Suppressor macrophage treated with lipopolysaccharide for 4 hours (primary cell): Measurements from ENCODE around the gene ILRUN.
"Not testable (repeated sequence)": the region's sequence is repeated elsewhere in the genome, so short reads cannot be mapped to it uniquely, and the experiment has no call there.

ENCODE experiments used
- DNase-seq: peaks from one replicate; pipeline ENCODE4 v3.0.0-alpha.2; 2020

The ILRUN gene

DNA sequence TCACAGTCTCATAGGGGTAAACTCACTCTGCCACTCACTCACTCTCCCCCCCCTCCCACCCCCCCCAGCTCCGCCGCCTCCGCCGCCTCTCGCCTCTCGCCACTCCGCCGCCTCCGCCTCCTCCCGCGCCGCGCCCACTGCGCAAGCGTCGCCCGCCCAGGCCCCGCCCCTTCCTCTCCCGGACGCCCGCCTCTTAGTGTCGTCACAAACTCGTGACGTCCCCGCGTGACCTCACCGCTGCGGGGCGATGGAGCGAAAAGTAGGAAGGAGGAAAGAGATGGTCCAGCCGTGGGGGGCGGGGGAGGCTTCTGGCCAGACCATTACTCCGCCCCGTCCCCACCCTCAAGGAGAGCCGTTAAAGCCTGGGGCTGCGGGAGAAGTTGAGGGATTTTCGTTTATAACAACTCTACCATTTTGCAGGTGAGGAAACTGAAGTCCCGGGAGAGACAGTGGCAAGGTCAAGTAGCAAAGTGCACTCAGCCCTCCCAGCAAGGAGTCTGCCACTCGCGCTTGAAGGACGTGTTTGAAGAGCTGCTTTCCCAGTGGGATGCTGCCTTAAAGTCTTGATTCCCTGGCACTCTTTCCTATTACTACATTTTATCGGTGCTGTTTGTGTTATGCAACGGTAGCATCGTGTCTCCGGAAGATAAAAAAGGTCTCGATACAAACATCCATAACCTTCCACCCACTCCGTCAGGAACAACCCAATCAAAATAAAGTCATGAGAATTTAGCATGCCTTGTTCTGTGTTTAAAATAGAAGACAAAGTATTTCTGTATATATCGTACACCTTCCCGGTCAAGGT lies at the start of gene ILRUN:
Gene ILRUN, minus strand, starts transcription at position 29 of the 805 bp plus-strand sequence. CDS start 164 bp downstream, outside the sequence.
- DNase-seq, result peak; percentile 98

DNA sequence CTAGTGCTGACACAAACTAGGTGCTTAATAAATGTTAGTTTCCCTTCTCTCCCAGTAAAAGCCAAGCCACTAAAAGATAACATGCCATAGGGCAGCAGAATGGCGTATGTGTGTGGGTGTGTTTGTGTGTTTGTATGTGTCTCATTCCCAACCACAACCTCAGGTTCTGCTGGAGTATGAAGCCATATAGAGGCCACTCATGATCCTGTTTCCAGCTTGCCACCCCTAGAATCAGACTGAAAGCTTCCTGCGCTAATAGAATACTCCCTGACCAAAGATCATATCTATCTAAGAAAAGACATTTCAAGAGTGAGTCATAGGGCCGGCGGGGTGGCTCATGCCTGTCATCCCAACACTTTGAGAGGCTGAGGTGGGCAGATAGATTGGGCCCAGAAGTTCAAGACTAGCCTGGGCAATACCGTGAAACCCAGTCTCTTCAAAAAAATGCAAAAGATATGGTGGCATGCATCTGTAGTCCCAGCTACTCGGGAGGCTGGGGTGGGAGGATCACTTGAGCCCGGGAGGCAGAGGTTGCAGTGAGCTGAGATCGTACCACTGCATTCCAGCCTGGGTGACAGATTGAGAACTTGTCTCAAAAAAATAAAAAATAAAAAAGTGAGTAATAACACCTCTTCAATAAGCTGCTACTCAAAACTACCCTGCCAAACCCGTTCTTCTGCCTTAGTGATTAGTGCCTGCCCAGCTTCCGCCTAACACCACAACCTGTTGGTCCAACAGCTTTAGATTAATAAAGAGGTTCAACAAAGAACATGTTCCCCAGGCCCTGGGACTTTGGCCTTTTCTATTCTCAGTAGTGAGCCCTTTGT lies 48.9 kb upstream of the ILRUN start:
- DNase-seq, result peak; percentile 15

DNA sequence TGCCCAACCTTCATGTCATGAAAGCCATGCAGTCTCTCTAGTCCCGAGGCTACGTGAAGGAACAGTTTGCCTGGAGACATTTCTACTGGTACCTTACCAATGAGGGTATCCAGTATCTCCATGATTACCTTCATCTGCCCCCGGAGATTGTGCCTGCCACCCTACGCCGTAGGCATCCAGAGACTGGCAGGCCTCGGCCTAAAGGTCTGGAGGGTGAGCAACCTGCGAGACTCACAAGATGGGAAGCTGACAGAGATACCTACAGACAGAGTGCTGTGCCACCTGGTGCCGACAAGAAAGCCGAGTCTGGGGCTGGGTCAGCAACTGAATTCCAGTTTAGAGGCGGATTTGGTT lies 47.7 kb upstream of the ILRUN start:
- not testable (repeated sequence) for DNase-seq

DNA sequence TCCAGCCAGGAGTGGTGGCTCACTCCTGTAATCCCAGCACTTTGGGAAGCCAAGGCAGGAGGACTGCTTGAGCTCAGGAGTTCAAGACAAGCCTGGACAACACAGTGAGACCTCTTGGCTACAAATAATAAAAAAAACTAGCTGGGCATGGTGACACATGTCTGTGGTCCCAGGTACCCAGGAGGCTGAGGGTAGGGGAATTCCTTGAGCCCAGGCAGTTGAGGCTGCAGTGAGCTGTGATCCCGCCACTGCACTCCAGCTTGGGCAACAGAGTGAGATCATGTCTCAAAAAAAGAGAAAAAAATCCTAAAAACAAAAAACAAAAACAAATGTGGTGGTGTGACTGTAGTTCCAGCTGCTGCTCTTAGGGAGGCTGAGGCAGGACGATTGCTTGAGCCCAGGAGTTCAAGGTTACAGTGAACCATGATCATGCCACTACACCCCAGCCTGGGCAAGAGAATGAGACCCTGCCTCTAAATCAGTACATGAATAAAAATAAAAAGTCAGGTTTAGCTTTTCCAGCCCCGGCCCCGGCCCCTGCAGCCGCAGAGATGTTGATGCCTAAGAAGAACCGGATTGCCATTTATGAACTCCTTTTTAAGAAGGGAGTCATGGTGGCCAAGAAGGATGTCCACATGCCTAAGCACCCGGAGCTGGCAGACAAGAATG lies 47.2 kb upstream of the ILRUN start:
- DNase-seq, result no peak

DNA sequence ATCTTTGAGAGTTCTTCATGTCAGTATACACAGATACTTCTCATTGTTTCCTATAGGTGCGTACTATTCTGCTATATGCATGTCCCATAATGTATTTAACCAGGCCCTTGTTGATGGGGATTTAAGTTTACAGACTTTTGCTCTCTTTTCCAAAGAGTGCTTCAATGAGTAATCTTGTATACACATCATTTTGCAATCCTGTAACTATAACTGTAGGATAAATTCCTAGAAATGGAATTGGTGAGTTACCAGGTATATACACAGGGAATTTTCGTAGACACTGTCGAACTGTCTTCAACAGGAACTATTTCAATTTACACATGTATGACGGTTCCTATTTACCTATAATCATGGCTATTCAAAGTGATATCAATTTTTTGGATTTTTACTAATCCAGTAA lies 45.5 kb upstream of the ILRUN start:
- DNase-seq, result no peak

DNA sequence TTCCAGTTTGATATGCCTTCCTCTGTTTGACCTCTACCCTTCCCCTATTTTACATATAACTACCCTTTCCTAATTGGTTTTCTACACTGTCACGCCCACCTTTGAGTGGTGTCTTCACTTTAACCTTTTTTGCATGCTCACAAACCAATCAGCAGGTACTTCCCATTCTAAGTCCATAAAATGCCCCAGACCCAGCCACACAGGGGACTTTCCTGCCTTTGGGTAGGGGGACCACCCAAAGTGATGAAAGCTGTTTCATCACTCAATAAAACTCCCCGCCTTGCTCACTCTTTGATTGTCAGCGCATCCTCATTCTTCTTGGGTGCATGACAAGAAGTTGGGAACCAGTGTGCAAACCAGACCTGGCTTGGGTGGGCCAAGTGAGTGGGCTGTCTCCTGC lies 40.3 kb upstream of the ILRUN start:
- peak; percentile 45 for DNase-seq

DNA sequence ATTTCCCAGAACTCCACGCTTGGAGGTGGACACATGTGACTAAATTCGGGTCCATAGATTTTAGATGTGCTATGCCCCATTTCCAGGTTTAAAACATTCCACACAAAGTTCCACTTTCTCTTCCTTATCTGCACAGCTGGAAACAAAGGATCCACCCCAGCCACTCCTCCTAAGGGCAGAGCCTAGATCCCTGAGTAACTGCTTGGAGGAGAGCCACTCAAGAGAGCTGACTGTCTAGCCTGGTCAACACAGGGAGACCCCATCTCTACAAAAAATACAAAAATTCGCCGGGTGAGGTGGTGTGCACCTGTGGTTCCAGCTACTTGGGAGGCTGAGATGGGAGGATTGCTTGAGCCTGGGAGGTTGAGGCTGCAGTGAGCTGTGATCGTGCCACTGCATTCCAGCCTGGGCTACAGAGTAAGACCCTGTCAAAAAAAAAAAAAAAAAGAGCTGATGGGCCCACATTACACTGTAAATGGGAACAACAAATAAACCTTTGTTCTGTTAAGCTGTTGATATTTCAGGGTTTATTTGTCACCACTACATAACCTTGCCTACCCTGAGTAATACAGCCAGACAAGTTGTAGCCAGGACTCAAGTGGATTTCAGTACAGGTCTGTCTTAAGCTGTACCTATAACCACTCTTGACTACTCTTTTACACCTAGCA lies 35.0 kb upstream of the ILRUN start:
- no peak for DNase-seq

DNA sequence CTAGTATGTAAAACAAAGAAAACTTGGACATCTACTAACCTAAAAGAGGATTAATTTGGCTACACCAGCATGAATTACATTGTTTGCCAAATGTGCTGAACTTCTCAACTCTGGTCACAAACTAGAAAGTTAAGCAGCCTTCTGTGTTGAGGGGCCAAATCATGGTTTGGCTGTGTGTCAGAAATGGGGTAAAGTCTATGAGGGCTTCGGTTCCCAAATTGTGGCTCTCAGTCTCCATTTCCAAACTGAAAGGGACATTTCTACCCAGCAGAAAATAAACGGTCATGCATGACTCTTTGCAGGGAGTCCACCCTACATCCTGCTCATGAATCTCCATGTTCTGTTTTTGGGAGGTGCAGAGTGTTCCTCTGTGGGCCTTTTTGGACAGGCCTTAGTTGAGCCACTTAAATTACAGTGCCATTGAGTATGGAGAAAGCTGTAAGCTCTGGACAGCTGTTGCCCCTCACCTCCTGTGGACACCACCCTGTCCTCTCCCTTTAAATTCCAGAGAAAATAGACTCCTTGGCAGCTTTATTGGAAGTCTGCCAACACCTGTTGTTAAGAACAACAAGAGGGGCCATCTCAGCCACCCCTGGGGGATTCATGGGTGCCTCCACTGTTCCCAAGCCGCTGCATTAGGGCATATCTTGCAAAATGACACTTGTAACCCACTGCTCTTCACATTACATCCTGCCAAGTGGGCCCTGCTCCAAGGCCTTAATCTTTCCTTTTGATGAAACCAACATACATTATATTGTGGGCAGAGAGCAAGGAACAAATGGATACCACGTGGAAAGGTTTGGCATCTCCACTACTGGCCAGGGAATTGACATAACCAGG lies 33.3 kb upstream of the ILRUN start:
- DNase-seq, result no peak

DNA sequence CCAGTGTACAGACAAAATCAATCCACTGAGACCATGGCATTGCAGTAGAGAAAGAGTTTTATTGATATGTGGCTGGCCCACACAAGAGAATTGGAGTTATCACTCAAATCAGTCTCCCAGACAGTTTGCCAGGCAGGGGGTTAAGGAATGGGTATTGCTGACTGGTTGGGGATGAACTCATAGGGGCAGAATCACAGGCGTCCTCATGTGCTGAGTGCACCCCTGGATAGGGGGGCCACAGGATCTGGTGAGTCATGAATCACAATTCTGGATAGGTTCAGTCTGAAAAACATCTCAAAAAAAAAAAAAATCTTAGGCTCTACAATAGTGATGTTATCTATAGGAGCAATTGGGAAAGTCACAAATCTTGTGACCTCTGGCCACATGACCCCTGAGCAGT lies 29.5 kb upstream of the ILRUN start:
- no peak for DNase-seq

DNA sequence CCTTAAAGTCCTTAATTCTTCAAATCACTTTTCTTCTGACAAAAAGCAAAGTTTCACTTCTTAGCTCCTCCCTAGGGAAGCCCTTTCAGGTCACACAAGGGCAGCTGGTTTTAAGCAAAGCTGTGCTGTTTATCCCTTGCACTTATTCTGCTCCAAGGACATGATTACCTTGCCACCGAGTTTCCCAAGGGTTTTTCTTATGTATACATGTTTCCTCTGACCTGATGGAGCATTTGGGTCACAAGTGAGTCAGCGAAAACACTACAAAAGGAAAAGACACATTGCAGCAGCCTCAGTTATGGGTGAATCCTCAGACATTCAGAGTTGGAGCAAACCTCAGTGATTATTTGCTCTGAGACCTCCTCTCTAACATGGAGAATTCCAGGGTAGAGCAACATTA lies 26.6 kb upstream of the ILRUN start:
- no peak for DNase-seq

DNA sequence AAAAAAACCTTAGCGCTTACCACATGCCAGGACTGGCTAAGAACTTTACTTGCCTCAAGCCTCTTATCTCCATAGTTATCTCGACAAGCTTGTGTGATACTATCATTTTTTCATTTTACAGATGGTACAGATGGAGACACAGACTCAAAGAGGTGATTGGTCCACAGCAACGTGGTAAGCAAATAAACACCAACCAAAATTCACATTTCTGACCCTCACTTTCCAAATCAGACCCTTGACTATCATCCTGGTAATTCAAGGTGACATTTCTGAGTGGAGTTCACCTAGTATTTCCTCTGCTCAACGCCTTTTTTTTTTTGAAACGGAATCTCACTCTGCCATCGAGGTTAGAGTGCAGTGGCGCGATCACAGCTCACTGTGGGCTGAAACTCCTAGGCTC lies 25.9 kb upstream of the ILRUN start:
- DNase-seq, result no peak

DNA sequence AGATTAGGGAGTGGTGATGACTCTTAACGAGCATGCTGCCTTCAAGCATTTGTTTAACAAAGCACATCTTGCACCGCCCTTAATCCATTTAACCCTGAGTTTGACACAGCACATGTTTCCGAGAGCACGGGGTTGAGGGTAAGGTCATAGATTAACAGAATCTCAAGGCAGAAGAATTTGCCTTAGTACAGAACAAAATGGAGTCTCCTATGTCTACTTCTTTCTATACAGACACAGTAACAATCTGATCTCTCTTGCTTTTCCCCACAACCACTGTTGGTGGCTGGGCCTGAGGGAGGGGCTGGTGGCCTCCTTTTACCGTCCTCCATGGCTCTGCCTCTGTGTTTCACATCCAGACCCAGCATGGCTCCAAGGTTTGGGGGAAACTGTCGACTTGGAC lies 23.6 kb upstream of the ILRUN start:
- not testable (repeated sequence) for DNase-seq

DNA sequence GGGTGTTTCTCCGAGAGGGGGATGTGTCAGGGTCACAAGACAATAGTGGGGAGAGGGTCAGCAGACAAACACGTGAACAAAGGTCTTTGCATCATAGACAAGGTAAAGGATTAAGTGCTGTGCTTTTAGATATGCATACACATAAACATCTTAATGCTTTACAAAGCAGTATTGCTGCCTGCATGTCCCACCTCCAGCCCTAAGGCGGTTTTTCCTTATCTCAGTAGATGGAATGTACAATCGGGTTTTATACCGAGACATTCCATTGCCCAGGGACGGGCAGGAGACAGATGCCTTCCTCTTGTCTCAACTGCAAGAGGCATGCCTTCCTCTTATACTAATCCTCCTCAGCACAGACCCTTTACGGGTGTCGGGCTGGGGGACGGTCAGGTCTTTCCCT lies 23.1 kb upstream of the ILRUN start:
- DNase-seq, result not testable (repeated sequence)

DNA sequence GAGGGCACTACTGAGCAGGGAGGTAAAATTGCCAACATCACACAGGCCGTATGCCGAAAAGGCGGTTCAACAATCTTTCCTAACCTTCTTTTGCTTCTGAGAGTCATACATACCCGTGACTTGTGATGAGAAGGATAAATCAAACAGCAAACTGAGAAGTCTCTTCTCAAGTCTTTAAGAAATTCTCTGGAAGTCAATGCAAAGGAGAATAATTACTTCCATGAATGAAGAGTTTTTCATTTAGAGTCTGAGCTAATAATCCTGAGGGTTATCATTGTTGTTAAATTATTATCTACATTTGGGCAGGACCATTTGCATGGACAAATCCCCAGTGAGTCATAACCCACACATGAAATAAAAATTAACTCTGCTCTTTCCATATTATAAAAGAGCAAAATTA lies 22.4 kb upstream of the ILRUN start:
- no peak for DNase-seq

DNA sequence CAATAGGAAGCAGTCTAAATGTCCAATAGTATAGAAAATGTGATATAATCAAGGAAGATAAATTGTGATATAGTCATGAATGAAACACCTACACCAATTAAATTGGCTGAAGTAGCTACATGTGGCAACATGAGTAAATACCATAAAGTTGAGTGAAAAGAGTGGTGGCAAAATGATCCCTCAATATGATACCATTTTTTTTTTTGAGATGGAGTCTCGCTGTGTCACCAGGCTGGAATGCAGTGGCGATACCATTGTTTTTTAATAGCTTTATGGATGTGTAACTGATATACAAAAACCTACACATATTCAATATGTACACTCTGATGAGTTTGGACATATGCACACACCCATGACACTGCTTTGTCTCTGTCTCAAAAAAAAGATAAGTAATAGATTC lies 20.9 kb upstream of the ILRUN start:
- no peak for DNase-seq

DNA sequence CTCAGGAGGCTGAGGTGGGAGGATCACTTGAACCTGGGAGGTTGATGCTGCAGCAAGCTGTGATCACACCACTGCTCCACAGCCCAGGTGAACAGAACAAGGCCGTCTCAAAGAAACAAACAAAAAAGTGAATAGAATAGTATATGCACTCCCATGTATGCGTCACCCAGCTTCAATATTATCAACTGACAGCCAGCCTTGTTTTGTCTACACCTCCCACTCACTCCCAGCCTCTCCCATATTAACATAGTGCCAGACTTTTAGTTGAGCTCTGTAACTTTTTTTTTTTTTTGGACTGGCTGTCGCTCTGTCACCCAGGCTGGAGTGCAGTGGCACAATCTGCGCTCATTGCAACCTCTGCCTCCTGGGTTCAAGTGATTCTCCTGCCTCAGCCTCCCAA lies 18.1 kb upstream of the ILRUN start:
- DNase-seq, result no peak

DNA sequence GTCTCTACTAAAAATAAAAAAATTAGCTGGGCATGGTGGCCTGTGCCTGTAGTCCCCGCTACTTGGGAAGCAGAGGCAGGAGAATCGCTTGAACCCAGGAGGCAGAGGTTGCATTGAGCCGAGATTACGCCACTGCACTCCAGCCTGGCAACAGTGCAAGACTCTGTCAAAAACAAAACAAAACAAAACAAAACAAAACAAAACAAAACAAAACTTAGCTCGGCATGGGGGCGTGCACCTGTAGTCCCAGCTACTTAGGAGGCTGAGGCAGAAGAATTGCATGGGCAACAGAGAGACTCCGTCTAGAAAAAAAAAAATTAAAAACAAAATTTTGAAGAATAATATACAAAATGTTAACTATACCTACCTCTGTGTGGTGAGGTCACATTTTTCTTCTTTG lies 16.3 kb upstream of the ILRUN start:
- DNase-seq, result not testable (repeated sequence)

DNA sequence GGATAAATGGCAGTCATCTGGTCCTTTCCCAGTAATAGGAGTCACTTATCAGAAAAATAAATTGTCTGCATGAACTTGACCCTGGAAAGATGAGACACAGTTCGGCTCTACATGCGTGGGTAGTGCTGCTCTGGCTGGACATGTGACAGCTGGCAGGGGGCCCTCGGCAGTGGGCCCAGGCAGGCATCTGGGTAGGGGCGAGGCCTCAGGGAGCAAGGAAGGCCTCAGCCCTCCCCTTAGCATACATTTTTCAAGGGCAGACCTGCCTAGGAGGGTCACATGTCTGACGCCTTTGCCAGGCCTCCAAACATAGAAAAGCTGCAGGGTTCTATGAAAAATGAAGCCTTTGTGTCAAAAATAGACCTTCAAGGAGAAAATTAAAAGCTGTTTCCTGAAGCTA lies 12.8 kb upstream of the ILRUN start:
- no peak for DNase-seq

DNA sequence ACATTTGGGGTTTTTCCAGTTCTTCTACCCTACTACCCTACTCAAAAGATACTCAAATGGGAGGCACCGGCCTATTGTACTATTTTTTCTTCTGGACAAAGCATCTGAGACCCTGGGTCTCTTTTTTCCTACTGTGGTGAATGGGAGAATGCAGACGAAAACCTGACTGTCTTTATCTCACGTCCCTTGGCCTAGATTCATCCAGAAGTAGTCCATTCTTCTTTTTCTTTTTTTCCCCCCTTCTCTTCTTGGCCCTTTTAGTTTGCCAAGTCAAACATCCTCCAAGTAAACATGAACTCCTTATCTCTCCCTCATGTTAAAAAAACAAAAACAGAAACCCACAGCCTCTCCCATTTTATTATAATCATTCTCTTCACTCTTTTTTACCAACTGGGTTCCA lies 8.7 kb upstream of the ILRUN start:
- no peak for DNase-seq

DNA sequence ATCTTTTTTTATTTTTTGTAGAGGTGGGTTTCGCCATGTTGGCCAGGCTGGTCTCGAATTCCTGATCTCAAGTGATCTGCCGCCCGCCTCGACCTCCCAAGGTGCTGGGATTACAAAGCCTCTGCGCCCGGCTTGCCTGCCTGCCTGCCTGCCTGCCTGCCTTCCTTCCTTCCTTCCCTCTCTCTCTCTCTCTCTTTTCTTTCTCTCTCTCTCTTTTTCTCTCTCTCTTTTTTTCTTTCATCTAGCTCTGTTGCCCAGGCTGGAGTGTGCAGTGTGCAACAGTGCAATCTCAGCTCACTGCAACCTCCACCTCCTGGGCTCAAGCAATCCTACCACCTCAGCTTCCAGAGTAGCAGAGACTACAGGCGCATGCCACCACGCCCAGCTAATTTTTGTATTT lies 4.6 kb upstream of the ILRUN start:
- DNase-seq, result no peak

DNA sequence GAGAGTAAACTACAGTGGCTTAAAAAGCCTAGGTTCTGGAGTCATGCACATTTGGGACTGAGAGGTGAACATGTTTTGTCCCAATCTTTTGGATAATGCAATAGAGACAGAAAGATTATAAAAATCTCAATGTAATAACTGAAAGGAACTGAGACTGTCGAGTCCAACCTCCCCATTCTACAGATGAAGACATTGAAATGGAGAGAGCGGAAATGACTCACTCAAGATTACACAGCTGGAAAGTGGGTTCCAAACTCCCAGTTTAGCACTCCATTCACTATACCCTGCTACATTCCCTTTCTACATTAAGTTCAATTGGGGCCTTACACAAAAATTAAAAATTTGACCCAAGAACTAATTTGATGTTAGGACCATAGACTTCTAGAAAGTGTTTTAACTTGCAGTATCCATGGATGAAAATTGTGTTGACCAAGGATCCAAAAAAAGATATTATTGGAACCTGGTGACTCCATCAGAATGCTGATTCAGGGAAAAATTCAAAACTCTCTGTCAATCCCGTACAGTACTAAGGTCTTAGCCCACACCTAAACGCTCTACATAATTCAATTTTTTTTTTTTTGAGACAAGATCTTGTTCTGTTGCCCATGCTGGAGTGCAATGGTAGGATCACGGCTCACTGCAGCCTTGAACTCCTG lies 1.5 kb upstream of the ILRUN start:
- peak; percentile 21 for DNase-seq

DNA sequence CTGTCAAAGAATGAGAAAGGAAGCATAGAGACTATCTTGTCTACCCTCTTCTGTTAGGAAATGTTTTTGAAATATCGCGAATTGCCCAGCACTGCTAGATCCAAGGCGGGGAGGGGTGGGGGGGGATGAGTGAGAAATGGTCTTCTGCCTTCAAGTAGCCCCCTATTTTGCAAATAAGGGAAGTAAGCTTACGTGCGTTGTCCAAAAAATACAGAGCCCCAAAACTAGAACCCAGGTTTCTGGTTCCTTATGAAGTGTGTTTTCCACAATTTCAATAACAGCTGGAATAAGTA lies 923 bp upstream of the ILRUN start:
- DNase-seq, result no peak
